Stimulated activated CD4-positive, alpha-beta T cell treated with anti-CD3 and anti-CD28 coated beads, Interleukin-15, amount 100 ng/mL, for 1 hour (primary cell): ENCODE data around the gene DUSP11.
"Not testable (repeated sequence)": the region's sequence is repeated elsewhere in the genome, so short reads cannot be mapped to it uniquely, and the experiment has no call there.

Source experiments
- DNase-seq, 2 donors: peaks; one replicate each; pipeline ENCODE4 v3.0.0-alpha.2; 2020; ENCODE audit warnings: low read depth in 1 of 2, low spot score in 1 of 2

The DUSP11 gene

GRCh38 chr2:73779467-73780236 is at the start of gene DUSP11:
TSS of gene DUSP11 (minus strand) at chr2:73780103. CDS start at chr2:73779974, 129 bp downstream.
- peak; percentile 90 to 94 for DNase-seq

DNA sequence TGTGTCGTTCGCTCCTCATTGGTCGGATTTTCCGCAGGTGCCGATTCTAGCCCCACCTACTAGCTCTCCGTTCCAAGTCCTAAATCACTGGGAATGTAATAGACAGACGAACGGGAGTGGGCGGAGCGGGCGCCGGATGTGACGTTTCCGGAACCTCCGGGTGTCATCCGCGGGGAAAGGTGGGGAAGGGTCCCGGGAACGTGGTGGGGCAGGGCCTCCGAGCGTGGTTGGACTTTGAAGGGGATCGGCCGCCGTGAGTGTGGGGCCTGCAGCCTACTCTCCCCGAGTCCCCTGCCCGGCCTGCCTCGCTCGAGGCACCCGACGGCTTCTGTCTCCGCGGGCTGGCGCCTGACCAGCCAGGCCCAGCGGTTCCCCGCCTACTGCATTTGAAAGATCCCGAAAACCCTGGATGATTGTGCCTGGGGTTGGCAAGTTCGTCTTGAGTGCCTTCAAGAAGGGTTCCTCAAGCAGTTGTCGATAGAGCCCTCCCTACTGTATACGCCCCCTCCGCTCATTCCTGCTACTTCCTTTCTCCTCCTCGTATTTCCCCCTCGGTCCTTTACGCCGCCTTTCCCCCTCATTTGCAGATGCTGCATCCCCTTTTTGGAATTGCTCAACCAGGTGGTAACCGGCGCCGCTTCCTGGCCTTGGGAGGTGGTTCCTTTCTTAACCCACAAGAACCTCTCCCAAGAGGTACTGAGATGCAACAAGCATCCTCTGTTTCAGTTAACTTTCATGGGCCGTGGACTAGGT is 49.1 kb upstream of the DUSP11 start, which contains the start of gene STAMBP:
TSS of gene STAMBP (plus strand) at position 144 of the 753 bp plus-strand sequence. CDS start 1,896 bp downstream, outside the sequence.
- DNase-seq: peak; percentile 70

GRCh38 chr2:73828389-73828817 is 48.5 kb upstream of the DUSP11 start:
- DNase-seq: no peak

GRCh38 chr2:73827660-73828388 is 47.9 kb upstream of the DUSP11 start:
- no peak for DNase-seq

DNA sequence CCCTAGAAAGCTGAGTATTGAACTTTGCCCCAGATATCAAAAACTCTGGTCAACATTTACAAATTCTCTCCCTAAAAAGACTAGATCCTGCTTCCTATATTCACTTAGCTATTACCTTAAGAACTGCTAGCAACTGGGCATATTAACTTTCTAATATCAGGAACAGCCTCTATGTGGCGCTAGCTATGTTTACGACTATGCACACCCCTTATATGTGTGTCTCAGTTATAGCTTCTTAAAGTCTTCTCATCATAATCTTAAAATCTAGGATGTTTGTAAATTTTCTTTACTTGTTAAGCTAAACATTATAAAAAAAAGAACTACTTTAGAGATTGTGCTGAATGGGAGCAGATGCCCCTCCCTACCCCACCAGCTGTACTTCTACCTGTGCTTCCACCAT is 47.1 kb upstream of the DUSP11 start:
- no peak for DNase-seq

GRCh38 chr2:73825408-73825807 is 45.5 kb upstream of the DUSP11 start:
- no peak for DNase-seq

DNA sequence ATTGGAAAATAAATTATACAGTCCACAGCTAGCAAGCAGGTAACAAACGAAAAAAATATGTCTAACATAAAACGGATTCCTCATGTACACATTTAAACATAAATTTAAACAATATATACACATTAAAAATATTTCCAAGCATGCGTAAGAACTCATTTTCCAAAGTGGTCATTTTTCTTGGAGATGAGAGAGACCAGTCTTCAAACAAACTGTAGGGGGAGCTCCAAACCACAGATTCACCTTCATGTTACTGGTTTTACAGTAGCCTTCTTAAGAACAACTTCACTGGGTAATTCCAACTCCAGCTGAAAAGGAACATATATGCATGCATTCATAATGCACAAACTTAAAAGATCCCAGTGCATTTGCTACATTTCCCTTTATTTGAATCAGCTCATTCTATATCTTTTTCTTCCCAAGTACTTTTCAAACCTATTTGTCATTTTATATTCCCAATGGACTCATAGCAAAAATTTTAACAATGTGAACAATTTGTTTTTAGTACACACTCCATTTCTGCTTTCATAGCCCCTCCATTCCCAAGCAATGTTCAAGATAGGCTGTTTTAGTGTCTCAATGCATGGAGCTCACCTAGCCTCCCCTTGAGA is 44.1 kb upstream of the DUSP11 start:
- DNase-seq: no peak

- DNase-seq: no peak
These were observed 43.5 kb upstream of the DUSP11 start for GRCh38 chr2:73823416-73823815.

DNA sequence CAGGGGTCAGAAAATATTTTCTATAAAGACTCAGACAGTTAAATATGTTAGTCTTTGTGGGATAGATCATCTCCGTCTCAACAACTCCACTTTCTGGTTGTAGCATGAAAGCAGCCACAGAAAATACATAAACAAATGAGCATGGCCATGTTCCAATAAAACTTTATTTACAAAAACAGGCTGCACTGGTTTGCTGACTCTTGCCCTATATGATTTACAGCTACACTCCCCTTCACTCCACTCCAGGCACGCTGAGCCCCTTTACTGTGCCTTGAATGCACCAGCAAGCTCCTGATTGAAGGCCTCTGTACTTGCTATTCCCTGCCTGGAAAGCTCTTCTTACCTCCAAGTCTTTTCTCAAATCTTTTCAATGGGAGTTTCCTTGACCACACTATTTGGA is 43.1 kb upstream of the DUSP11 start:
- DNase-seq: no peak

DNA sequence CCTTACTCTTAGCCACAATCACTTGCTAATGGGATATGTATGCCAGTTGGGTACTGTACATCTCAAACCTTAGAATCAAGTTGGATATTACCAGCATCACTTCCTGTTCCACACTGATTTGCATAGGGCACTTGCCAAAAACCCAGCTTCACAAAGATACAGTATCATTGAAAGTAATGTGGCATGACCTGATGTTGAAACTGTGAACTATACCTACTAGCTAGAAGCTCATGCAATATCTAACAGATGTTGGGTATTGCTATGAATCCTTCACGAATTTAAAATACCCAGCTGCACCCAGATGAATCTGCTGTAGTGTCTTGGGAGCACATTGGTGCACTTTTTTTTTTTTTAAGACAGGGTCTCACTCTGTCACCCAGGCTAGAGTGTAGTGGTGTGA is 42.4 kb upstream of the DUSP11 start:
- DNase-seq: no peak

- no peak for DNase-seq
These were observed 41.8 kb upstream of the DUSP11 start for GRCh38 chr2:73821669-73822068.

DNA sequence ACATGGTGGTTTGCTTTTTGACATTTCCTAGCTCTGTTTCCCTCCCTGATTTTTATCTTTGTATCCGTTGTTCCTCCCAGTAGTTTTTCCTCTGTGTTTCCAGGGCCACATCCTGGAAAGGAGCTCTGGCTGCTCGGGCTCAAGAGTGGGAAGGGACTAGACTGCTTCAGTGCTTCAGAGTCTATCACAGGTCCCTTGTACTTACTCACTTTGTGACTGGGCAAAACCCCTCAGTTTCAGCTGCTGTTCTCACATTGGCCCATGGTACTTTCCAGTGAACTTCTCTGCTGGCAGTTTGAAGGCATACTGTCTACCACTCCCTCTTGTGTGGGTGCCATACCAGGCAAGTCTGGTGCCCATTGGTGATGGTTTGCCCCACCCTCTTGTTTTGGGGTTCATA is 41.3 kb upstream of the DUSP11 start:
- DNase-seq: no peak

DNA sequence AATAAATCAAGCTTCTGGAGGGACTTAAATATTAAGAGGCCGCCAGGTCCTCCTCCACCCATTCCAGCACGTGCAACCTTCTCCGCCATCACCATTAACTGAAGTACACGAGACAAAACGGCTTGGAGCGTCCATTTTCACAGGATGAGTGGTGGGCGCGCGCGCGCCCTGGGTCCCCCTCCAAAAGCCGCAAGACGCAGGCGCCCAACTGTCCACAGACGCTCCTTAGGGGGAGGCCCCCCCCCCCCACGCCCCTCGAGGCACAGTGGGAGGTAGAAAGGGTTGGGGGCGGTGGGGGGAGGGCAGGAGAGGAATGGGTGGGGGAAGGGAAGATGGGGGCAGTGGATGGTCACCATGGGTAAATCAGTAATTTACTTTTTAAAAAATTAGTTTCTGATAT is 38.4 kb upstream of the DUSP11 start:
- no peak for DNase-seq

GRCh38 chr2:73812635-73813034 is 32.7 kb upstream of the DUSP11 start:
- no peak for DNase-seq

DNA sequence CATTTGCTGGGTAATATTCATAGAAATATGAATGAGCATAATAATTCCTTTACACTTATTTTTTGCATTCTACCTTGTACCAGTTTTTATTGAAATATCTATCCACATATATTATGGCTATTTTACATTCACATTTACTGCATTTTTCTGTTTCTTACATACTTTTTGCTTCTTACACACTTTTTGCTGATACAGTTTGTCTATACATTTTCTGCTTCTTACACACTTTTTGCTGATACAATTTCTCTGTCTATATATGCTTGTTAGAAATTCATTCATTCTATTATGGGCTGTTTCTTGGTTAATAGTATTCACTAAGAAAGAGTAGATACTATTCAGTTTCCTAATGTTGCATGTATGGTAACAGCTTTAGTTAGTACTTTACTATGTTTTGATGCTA is 32.0 kb upstream of the DUSP11 start:
- no peak for DNase-seq

- not testable (repeated sequence) for DNase-seq
These were observed 4.0 kb upstream of the DUSP11 start, which contains the start of gene C2orf78 for GRCh38 chr2:73783883-73784282. TSS of gene C2orf78 (plus strand) at chr2:73784183. CDS start at chr2:73784310, 127 bp downstream.

- not testable (repeated sequence) for DNase-seq
These were observed 3.5 kb upstream of the DUSP11 start for GRCh38 chr2:73783402-73783801.

- no peak for DNase-seq
These were observed 307 bp upstream of the DUSP11 start for GRCh38 chr2:73780237-73780582.

DNA sequence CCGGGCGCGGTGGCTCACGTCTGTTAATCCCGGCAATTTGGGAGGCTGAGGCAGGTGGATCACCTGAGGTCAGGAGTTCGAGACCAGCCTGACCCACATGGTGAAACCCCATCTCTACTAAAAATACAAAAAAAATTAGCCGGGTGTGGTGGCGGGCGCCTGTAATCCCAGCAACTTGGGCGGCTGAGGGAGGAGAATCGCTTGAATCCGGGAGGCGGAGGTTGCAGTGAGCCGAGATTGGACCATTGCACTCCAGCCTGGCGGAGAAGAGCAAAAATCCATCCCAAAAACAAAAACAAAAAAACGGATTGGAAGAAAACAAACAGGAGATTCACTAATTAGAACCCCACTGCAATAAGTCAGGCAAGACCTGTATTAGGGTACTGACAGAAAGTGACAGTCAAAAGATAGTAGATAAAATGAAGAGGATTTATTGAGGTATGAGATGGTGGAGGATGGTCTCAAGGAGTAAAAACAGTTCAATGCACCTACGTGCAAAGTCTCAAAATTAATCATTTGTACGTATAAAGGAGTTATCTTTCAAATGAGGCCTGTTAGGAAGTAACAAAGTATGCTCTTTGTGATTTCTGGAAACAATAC is 936 bp downstream of the DUSP11 start:
- not testable (repeated sequence) for DNase-seq

DNA sequence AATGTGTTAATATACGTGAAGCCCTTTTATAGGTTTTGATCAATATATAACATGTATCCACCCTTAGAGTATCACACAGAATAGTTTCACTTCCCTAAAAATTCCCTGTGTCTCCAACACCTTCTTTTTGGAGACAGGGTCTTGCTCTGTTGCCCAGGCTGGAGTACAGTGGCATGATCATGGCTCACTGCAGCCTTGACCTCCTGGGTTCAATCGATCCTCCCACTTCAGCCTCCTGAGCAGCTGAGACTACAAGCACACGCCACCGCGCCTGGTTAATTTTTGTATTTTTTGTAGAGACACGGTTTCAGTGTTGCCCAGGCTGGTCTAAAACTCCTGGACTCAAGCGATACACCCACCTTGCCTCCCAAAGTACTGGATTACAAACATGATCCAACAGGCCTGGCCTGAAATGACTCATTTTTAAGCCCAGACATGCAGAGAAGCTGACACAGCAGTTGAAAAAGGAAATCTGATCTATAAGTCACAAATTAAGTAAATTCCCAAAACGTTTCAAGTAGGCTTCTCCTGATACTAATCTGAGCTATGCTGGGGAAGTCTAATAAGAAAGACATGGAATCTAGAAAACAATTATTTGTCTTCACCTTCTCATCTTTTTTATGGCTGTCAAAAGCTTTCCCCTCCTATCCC is 2.9 kb downstream of the DUSP11 start:
- no peak for DNase-seq
